ENCODE measurements around the gene ALOXE3.
A peak's percentile ranks its signal among the peaks of the same experiment; 100 is the strongest.
"Not testable (repeated sequence)": the region's sequence is repeated elsewhere in the genome, so short reads cannot be mapped to it uniquely, and the experiment has no call there.

Gene ALOXE3

GRCh38 chr17:8068736-8069586, 49.4 kb downstream of the ALOXE3 start:
- no peak for DNase-seq

GRCh38 chr17:8067806-8068205, 50.5 kb downstream of the ALOXE3 start:
- DNase-seq: no peak

GRCh38 chr17:8066841-8067775, 51.2 kb downstream of the ALOXE3 start:
- DNase-seq: no peak

- DNase-seq: no peak
Observed at GRCh38 chr17:8064561-8065019, 53.7 kb downstream of the ALOXE3 start.

- DNase-seq: no peak
Observed at GRCh38 chr17:8063761-8064534, 54.4 kb downstream of the ALOXE3 start.

GRCh38 chr17:8062807-8063483, 55.4 kb downstream of the ALOXE3 start:
- DNase-seq: no peak

GRCh38 chr17:8062435-8062806, 55.9 kb downstream of the ALOXE3 start:
- no peak for DNase-seq

- not testable (repeated sequence) for DNase-seq
Observed at GRCh38 chr17:8061851-8062250, 56.5 kb downstream of the ALOXE3 start.

- peak; percentile 63 to 65 for DNase-seq
Observed at GRCh38 chr17:8060274-8060673, 58.0 kb downstream of the ALOXE3 start.

GRCh38 chr17:8059131-8059530, 59.2 kb downstream of the ALOXE3 start:
- no peak for DNase-seq

- DNase-seq: peak; percentile 54 to 58
Observed at GRCh38 chr17:8057691-8058114, 60.6 kb downstream of the ALOXE3 start.

- DNase-seq: no peak
Observed at GRCh38 chr17:8056976-8057625, 61.2 kb downstream of the ALOXE3 start.

- peak; percentile 42 to 56 for DNase-seq
Observed at GRCh38 chr17:8056232-8056975, 61.9 kb downstream of the ALOXE3 start.

GRCh38 chr17:8055851-8056231, 62.5 kb downstream of the ALOXE3 start:
- no peak for DNase-seq

GRCh38 chr17:8053600-8053999, 64.7 kb downstream of the ALOXE3 start:
- DNase-seq: no peak

GRCh38 chr17:8052256-8053252, 65.8 kb downstream of the ALOXE3 start:
- DNase-seq: no peak

GRCh38 chr17:8051831-8052230, 66.5 kb downstream of the ALOXE3 start:
- no peak for DNase-seq

GRCh38 chr17:8048736-8049135, 69.6 kb downstream of the ALOXE3 start:
- no peak for DNase-seq

- no peak for DNase-seq
Observed at GRCh38 chr17:8048236-8048635, 70.1 kb downstream of the ALOXE3 start.

- DNase-seq: no peak
Observed at GRCh38 chr17:8047769-8048110, 70.6 kb downstream of the ALOXE3 start.
